HG03108 (cell line): ENCODE measurements around the gene MCM8.

Experiments used
- ATAC-seq: cut with Tn5 transposase; IDR thresholded peaks from one replicate; pipeline ENCODE4 v1.9.1; 2021; ENCODE audit warnings: moderate library complexity; ENCODE audit not compliant: unreplicated experiment

Gene MCM8

GRCh38 chr20:6040540-6040939, 90.1 kb downstream of the MCM8 start:
- ATAC-seq = no peak

- ATAC-seq = no peak
Measured at GRCh38 chr20:6040958-6041807, 90.7 kb downstream of the MCM8 start.

DNA sequence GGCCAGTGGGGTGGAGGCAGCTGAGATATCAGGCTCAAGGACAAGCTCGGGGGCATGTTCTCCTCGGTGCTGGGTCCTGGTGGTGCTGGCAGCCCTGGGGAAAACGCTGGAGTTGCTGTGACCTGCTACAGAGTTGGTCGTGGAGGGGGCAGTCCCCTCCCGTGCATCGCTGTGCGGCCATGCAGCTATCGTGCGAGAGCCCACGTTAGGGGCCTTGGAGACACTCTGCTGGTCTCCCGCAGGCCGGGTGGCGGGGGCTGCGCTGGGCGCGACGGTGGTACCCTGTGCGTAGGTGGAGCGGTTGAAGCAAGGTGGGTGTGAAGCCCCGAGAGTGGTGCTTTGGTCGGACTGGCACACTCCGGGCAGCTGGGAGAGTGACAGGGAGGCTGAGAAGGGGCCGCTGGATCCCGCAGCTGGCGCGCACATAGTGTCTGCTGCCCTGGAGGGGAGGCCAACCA, 91.4 kb downstream of the MCM8 start:
- ATAC-seq = no peak

GRCh38 chr20:6044115-6044514, 93.7 kb downstream of the MCM8 start:
- no peak for ATAC-seq

GRCh38 chr20:6045566-6045965, 95.1 kb downstream of the MCM8 start:
- no peak for ATAC-seq

DNA sequence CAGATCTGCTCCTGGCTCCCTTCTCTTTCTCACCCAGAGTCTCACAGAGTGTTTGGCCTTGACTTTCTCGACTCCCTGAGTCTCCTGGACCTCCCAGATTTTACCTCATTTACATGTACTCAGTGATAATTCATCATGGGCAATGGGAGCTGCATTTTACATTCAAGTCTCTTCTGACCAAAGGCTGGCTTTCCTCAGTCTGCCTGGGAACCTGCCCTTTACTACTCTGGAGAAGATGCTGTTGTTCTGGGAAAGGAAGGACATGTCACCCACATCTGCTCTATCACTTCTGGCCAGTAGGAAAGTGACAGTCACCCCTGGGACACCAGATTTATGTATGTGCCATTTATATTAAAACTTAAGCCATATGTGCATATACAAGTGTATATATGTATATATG, 96.0 kb downstream of the MCM8 start:
- no peak for ATAC-seq

- ATAC-seq = no peak
Measured at GRCh38 chr20:6048391-6048790, 97.9 kb downstream of the MCM8 start.
